SU-DHL-6 (cell line): Measurements from ENCODE around the gene NAT16.

Experiments used
- EZH2phosphoT487 ChIP-seq: fragments of 200-600 bp; sonication (generic), shearing (Covaris generic); conservative IDR thresholded peaks from 2 replicates; pipeline ENCODE4 v1.6.1; 2018; ENCODE audit warnings: mild to moderate bottlenecking, antibody characterized with exemption, low read length, moderate library complexity, mixed read lengths
- TF ChIP-seq, protein P1 (sequence below): fragments of 200-600 bp; sonication (generic); IDR thresholded peaks from one replicate; pipeline ENCODE4 v1.5.1; 2017; ENCODE audit warnings: antibody characterized with exemption, mild to moderate bottlenecking, low read length, moderate library complexity; ENCODE audit not compliant: insufficient read depth, poor library complexity, severe bottlenecking

DNA sequence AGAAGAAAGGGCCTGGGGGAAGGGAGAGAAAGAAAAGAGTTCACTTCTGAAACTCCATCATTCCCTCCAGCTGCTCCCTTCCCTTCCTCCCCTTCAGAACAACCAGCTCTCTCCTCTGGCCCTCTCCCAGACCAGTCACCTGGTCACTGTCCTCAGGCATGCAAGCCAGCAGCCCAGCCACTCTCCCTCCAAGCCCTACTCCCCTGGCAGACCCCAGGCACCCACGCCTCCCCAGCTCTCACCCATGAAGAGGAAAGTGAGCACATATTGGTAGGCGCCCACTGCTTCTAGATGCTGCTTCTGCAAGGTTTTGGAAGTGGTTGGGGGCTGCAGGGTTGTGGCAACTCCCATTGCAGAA, 20.4 kb upstream of the NAT16 start:
- TF ChIP-seq, protein P1, sequence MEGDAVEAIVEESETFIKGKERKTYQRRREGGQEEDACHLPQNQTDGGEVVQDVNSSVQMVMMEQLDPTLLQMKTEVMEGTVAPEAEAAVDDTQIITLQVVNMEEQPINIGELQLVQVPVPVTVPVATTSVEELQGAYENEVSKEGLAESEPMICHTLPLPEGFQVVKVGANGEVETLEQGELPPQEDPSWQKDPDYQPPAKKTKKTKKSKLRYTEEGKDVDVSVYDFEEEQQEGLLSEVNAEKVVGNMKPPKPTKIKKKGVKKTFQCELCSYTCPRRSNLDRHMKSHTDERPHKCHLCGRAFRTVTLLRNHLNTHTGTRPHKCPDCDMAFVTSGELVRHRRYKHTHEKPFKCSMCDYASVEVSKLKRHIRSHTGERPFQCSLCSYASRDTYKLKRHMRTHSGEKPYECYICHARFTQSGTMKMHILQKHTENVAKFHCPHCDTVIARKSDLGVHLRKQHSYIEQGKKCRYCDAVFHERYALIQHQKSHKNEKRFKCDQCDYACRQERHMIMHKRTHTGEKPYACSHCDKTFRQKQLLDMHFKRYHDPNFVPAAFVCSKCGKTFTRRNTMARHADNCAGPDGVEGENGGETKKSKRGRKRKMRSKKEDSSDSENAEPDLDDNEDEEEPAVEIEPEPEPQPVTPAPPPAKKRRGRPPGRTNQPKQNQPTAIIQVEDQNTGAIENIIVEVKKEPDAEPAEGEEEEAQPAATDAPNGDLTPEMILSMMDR = no peak
- no peak for TF ChIP-seq EZH2phosphoT487
